Lower leg skin (tissue), 4 donors: ENCODE data around the gene PGRMC1. TPM values are rescaled to one million over a fixed set of nuclear protein-coding genes. Genes with fewer than 3 reads are reported as not detected.
"Not testable (repeated sequence)": the region's sequence is repeated elsewhere in the genome, so short reads cannot be mapped to it uniquely, and the experiment has no call there.

ENCODE experiments used
- DNase-seq, 2 donors: peaks; one replicate each; pipeline ENCODE4 v3.0.0-alpha.2; 2019; ENCODE audit warnings: low spot score in 2 of 2
- H3K4me3 ChIP-seq: fragments of 200-600 bp; sonication (generic); 2 replicates; pipeline ENCODE4 v1.5.1; 2017; ENCODE audit warnings: mild to moderate bottlenecking, low read depth; ENCODE audit not compliant: poor library complexity, severe bottlenecking
- POLR2A ChIP-seq, 2 donors: fragments of 450-650 bp; IDR thresholded peaks; one replicate each; pipeline ENCODE4 v1.6.1; 2016 to 2017; ENCODE audit warnings: antibody characterized with exemption in 2 of 2, mild to moderate bottlenecking in 1 of 2, moderate library complexity in 1 of 2
- WGBS, 2 donors: methylation state at CpG; one replicate each; pipeline ENCODE4 v1.1.5; 2018; 5-methylcytosine and 5-hydroxymethylcytosine counted together
- intact Hi-C: fragments of 100-400 bp; cut with DNase I; formaldehyde crosslinking; loops from one replicate; pipeline ENCODE4 v1.15.0; 2023; ENCODE audit warnings: low total_unique reads
- total RNA-seq, 4 donors: library from RNA; depleted of rRNA; stranded (reverse); fragments of >200 nt; gene quantifications; one replicate each; pipeline ENCODE4 v1.1.0, GENCODE V29; 2016
- TF ChIP-seq, protein P1 (sequence below), 3 donors: fragments of 450-650 bp; IDR thresholded peaks; one replicate each; pipeline ENCODE4 v1.5.1; 2016; ENCODE audit warnings: antibody characterized with exemption in 3 of 3, mild to moderate bottlenecking in 3 of 3, moderate library complexity in 2 of 3

The PGRMC1 gene
- total RNA-seq, 4 donors from 2014 or later: 63.3 to 122 (median 96.2) TPM

DNA sequence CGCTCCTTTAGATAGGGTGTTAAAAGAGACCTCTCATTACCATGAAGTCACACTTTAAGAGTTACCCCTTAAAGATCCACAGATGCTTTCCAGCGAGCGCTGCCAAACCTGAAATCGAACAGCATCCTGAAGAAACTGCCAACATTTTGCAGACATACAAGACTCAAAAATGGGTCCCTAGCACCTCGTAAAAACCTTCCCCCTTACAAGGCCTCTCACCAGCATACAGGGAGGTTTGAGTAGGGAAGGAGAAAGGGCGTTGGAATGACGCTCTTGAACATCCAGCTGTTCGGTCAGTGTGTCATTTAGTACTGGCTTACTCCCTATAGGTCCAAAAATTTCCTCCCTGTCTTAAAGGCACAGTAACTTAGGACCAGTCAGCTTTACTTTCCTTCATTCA, 45.3 kb upstream of the PGRMC1 start:
- no peak for TF ChIP-seq POLR2A (IDR thresholded peaks at IDR 0.05)
- WGBS, 2 donors: 46 to 53% methylated on average over 8 of the region's 8 CpGs
- DNase-seq: no peak
- intact Hi-C loops: no loop called here
- H3K4me3 ChIP-seq: no peak overlapping the region

DNA sequence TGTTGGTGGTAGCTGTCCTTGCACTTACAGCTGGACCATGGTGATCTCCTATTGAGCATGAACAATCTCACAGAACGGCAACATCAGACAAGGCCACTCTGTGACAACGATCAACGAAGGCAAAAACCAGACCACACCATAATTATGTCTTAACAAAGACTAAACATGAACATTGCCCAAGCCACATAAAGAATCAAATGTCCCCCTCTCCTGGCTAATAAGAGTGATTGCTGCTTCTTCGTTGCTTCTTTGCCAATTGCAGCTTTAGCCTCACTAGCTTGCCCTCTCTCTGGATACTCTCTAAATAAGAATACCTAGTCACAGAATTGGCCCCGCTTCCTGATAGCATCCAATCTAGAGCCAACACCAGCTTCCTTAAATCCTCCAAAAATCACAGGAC, 41.5 kb upstream of the PGRMC1 start:
- no peak for DNase-seq
- whole genome bisulfite sequencing, 2 donors: 64 to 73% methylated on average over 5 of the region's 5 CpGs

GRCh38 chrX:119201570-119201969, 34.5 kb upstream of the PGRMC1 start:
- H3K4me3 ChIP-seq: no peak overlapping the region
- DNase-seq: no peak
- TF ChIP-seq POLR2A (IDR thresholded peaks at IDR 0.05): no peak
- TF ChIP-seq, protein P1, sequence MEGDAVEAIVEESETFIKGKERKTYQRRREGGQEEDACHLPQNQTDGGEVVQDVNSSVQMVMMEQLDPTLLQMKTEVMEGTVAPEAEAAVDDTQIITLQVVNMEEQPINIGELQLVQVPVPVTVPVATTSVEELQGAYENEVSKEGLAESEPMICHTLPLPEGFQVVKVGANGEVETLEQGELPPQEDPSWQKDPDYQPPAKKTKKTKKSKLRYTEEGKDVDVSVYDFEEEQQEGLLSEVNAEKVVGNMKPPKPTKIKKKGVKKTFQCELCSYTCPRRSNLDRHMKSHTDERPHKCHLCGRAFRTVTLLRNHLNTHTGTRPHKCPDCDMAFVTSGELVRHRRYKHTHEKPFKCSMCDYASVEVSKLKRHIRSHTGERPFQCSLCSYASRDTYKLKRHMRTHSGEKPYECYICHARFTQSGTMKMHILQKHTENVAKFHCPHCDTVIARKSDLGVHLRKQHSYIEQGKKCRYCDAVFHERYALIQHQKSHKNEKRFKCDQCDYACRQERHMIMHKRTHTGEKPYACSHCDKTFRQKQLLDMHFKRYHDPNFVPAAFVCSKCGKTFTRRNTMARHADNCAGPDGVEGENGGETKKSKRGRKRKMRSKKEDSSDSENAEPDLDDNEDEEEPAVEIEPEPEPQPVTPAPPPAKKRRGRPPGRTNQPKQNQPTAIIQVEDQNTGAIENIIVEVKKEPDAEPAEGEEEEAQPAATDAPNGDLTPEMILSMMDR (IDR thresholded peaks at IDR 0.05): no peak
- WGBS, 2 donors: 80 to 91% methylated on average over 4 of the region's 4 CpGs
- intact Hi-C loops: no loop called here

More for the DNA sequence above, 41.5 kb upstream of the PGRMC1 start:
- intact Hi-C loops: no loop called here
- H3K4me3 ChIP-seq: no peak overlapping the region
- TF ChIP-seq POLR2A (IDR thresholded peaks at IDR 0.05): no peak
- TF ChIP-seq, protein P1 (IDR thresholded peaks at IDR 0.05): no peak

GRCh38 chrX:119206203-119206602, 29.9 kb upstream of the PGRMC1 start:
- DNase-seq: no peak
- intact Hi-C loops: no loop called here
- H3K4me3 ChIP-seq: no peak overlapping the region
- 78 to 86% methylated on average over 5 of the region's 5 CpGs for WGBS, 2 donors
- TF ChIP-seq, protein P1 (IDR thresholded peaks at IDR 0.05): no peak
- TF ChIP-seq POLR2A (IDR thresholded peaks at IDR 0.05): no peak

- intact Hi-C loops, H3K4me3 ChIP-seq, DNase-seq: not testable (repeated sequence)
- WGBS, 2 donors: 74 to 80% methylated on average over 10 of the region's 10 CpGs
Observed at GRCh38 chrX:119207483-119207882, 28.6 kb upstream of the PGRMC1 start.

DNA sequence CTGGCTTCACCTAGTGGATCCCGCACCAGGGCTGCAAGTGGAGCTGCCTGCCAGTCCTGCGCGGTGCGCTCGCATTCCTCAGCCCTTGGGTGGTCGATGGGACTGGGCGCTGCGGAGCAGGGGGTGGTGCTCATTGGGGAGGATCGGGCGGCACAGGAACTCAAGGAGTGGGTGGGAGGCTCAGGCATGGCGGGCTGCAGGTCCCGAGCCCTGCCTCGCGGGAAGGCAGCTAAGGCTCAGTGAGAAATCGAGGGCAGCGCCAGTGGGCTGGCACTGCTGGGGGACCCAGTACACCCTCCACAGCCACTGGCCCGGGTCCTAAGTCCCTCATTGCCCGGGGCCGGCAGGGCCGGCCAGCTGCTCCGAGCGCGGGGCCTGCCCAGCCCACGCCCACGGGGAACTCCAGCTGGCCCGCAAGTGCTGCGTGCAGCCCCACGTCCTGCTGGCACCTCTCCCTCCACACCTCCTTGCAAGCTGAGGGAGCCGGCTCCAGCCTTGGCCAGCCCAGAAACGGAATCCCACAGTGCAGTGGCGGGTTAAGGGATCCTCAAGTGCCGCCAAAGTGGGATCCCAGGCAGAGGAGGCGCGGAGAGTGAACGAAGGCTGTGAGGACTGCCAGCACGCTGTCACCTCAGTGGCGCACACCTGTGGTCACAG, 27.6 kb upstream of the PGRMC1 start:
- intact Hi-C loops: no loop called here
- no peak for DNase-seq
- no peak overlapping the region for H3K4me3 ChIP-seq
- no peak for TF ChIP-seq POLR2A (IDR thresholded peaks at IDR 0.05)
- 89 to 96% methylated on average over 15 to 30 of the region's 37 CpGs for WGBS, 2 donors

- DNase-seq, intact Hi-C loops, H3K4me3 ChIP-seq: not testable (repeated sequence)
- 92 to 96% methylated on average over 14 to 18 of the region's 30 CpGs for WGBS, 2 donors
Observed at GRCh38 chrX:119210931-119211648, 25.0 kb upstream of the PGRMC1 start.

DNA sequence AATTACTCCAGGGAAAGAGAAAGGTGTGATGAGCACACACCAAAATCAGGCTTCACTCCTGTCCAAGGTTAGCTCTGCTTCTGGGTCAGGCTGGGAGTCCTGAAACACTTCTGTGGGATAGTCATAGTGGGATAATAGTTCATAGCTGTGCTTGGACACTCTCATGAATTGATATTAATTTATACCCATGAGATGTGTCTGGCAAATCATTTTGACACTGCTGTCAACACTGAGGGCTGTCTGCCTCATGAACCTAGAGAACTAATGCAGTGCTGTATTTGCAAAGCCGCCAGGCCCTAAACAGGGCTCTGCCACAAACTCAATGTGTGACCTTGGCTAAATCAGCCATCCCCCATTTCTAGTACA, 24.5 kb upstream of the PGRMC1 start:
- intact Hi-C loops: no loop called here

More for the DNA sequence above, 24.5 kb upstream of the PGRMC1 start:
- WGBS, 2 donors: 100% methylated on average over 1 of the region's 1 CpG
- no peak for TF ChIP-seq POLR2A (IDR thresholded peaks at IDR 0.05)
- TF ChIP-seq, protein P1 (IDR thresholded peaks at IDR 0.05): no peak
- H3K4me3 ChIP-seq: no peak overlapping the region
- no peak for DNase-seq
